ENCODE data around the gene MAP2K6.

Gene MAP2K6

GRCh38 chr17:69499318-69499717 lies 84.8 kb downstream of the MAP2K6 start:
- no peaks in the 10 kb centered on the region for H3K9me3 ChIP-seq (ENCODE audit: control insufficient read depth, low read length)
- H3K4me3 ChIP-seq (ENCODE audit: low read length): no peak overlapping the region
- no peak overlapping the region for H3K9ac ChIP-seq (ENCODE audit: low read length)
- H3K27me3 ChIP-seq (replicated peaks; ENCODE audit: control insufficient read depth, insufficient read depth, low read length): no peaks in the 10 kb centered on the region
- peak; percentile 46 for DNase-seq (ENCODE audit: low read depth)
- H3K36me3 ChIP-seq (ENCODE audit: control insufficient read depth, insufficient read depth, low read length, severe bottlenecking): no peaks in the 10 kb centered on the region
- peaks cover 37% of the 10 kb centered on the region for H3K4me1 ChIP-seq (ENCODE audit: control insufficient read depth, insufficient read depth, low read length)

GRCh38 chr17:69500911-69501429 lies 86.5 kb downstream of the MAP2K6 start:
- Histone ChIP-seq H3K9me3 (ENCODE audit: control insufficient read depth, low read length) (no peaks in the 10 kb centered on the region), H3K9ac (ENCODE audit: low read length) (peak overlapping the region; percentile 85), H3K27me3 (replicated peaks; ENCODE audit: control insufficient read depth, insufficient read depth, low read length) (no peaks in the 10 kb centered on the region), H3K4me1 (ENCODE audit: control insufficient read depth, insufficient read depth, low read length) (peaks cover 37% of the 10 kb centered on the region), H3K4me3 (ENCODE audit: low read length) (peak overlapping the region; percentile 80), H3K36me3 (ENCODE audit: control insufficient read depth, insufficient read depth, low read length, severe bottlenecking) (no peaks in the 10 kb centered on the region)
- no peak for DNase-seq (ENCODE audit: low read depth)

GRCh38 chr17:69501591-69502468 lies 87.3 kb downstream of the MAP2K6 start:
- Histone ChIP-seq H3K4me3 (ENCODE audit: low read length) (peak overlapping the region; percentile 80), H3K27me3 (replicated peaks; ENCODE audit: control insufficient read depth, insufficient read depth, low read length) (no peaks in the 10 kb centered on the region), H3K9ac (ENCODE audit: low read length) (peak overlapping the region; percentile 85), H3K36me3 (ENCODE audit: control insufficient read depth, insufficient read depth, low read length, severe bottlenecking) (peaks cover 4% of the 10 kb centered on the region), H3K9me3 (ENCODE audit: control insufficient read depth, low read length) (no peaks in the 10 kb centered on the region), H3K4me1 (ENCODE audit: control insufficient read depth, insufficient read depth, low read length) (peaks cover 37% of the 10 kb centered on the region)
- DNase-seq (ENCODE audit: low read depth): peak; percentile 95

DNA sequence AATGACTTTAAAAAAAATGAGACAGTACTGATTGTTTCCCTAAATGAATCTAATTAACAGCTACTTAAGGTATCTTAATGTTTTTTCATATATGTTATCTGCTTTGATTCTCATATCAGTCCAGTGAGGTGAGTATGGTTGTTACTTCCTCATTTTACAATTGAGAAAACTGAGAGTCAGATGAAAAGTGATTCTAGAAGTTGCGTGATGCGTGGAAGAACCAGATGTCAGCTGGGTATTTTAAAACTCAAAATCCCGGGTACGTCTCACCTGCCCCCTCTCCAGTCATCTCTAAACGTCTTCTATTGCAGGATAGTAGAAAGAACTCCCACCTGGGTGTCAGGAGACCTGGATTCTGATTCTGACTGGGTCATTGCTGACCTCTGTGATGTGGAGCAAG lies 89.2 kb downstream of the MAP2K6 start:
- H3K27me3 ChIP-seq (replicated peaks; ENCODE audit: control insufficient read depth, insufficient read depth, low read length): no peaks in the 10 kb centered on the region
- peaks cover 4% of the 10 kb centered on the region for H3K36me3 ChIP-seq (ENCODE audit: control insufficient read depth, insufficient read depth, low read length, severe bottlenecking)
- peaks cover 37% of the 10 kb centered on the region for H3K4me1 ChIP-seq (ENCODE audit: control insufficient read depth, insufficient read depth, low read length)
- no peak for DNase-seq (ENCODE audit: low read depth)
- H3K9me3 ChIP-seq (ENCODE audit: control insufficient read depth, low read length): no peaks in the 10 kb centered on the region
- peak overlapping the region; percentile 80 for H3K4me3 ChIP-seq (ENCODE audit: low read length)
- H3K9ac ChIP-seq (ENCODE audit: low read length): no peak overlapping the region

DNA sequence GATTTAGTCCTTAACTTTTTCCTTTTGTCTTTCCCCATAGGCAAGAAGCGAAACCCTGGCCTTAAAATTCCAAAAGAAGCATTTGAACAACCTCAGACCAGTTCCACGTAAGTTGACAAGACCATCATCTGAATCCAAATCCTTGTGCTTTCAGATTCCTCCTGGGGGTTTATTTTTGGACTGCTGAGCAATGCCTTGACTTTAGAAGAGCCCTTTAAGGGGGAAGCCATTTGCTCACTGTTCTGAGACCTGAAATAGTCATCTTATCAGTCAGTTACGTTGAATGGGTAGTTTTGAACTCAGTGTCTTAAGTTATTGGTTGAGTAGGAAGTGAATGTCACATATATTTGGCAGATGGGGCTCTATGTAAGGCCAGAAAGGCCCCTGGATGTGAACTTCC lies 91.2 kb downstream of the MAP2K6 start:
- Histone ChIP-seq H3K27me3 (replicated peaks; ENCODE audit: control insufficient read depth, insufficient read depth, low read length) (no peaks in the 10 kb centered on the region), H3K4me1 (ENCODE audit: control insufficient read depth, insufficient read depth, low read length) (peaks cover 22% of the 10 kb centered on the region), H3K36me3 (ENCODE audit: control insufficient read depth, insufficient read depth, low read length, severe bottlenecking) (peaks cover 4% of the 10 kb centered on the region), H3K9me3 (ENCODE audit: control insufficient read depth, low read length) (no peaks in the 10 kb centered on the region), H3K4me3 (ENCODE audit: low read length) (no peak overlapping the region), H3K9ac (ENCODE audit: low read length) (no peak overlapping the region)
- DNase-seq (ENCODE audit: low read depth): no peak

DNA sequence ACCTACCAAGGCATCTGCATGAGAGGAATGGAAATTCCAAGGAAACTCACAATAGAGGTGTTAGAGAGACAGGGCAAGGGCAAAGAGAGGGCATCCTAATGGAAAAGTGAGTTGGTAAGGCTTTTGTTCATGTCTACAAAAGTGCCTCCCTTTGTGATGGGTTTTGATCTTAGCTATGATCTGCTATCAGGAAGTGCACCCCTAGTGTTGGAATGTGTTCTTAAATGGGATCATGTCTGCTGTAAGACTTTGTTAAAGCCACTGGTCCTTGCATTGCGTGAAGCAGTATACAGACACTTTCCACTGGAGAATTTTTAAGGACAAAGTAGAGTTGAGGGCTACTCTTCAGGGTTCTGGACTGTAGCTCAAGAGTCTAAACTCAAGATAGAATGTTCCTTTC lies 92.0 kb downstream of the MAP2K6 start:
- Histone ChIP-seq H3K4me3 (ENCODE audit: low read length) (no peak overlapping the region), H3K9me3 (ENCODE audit: control insufficient read depth, low read length) (no peaks in the 10 kb centered on the region), H3K36me3 (ENCODE audit: control insufficient read depth, insufficient read depth, low read length, severe bottlenecking) (peaks cover 4% of the 10 kb centered on the region), H3K9ac (ENCODE audit: low read length) (no peak overlapping the region), H3K4me1 (ENCODE audit: control insufficient read depth, insufficient read depth, low read length) (peaks cover 15% of the 10 kb centered on the region), H3K27me3 (replicated peaks; ENCODE audit: control insufficient read depth, insufficient read depth, low read length) (no peaks in the 10 kb centered on the region)
- no peak for DNase-seq (ENCODE audit: low read depth)

GRCh38 chr17:69508814-69509213 lies 94.3 kb downstream of the MAP2K6 start:
- Histone ChIP-seq H3K9me3 (ENCODE audit: control insufficient read depth, low read length) (no peaks in the 10 kb centered on the region), H3K27me3 (replicated peaks; ENCODE audit: control insufficient read depth, insufficient read depth, low read length) (no peaks in the 10 kb centered on the region), H3K4me3 (ENCODE audit: low read length) (no peak overlapping the region), H3K9ac (ENCODE audit: low read length) (no peak overlapping the region), H3K36me3 (ENCODE audit: control insufficient read depth, insufficient read depth, low read length, severe bottlenecking) (peaks cover 4% of the 10 kb centered on the region), H3K4me1 (ENCODE audit: control insufficient read depth, insufficient read depth, low read length) (no peaks in the 10 kb centered on the region)
- DNase-seq (ENCODE audit: low read depth): no peak

DNA sequence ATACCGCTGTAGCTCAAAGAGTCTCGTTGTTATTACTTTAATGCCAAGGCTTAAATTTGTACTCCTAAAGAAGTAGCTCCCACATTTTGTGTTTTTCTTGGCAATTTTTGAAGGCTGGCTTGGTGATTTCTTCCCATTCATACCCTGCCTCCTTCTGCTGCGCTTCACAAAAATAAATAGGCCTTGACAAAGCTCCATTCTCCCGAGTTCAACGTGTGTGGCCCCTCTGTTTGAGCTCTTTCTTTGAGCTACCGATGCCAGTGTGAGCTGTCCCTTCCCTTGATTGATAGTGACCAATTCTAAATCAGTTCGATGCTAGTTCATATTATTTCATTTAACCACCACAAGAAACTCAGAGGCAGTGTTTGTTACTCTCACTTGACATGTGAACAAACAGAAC lies 96.8 kb downstream of the MAP2K6 start:
- Histone ChIP-seq H3K36me3 (ENCODE audit: control insufficient read depth, insufficient read depth, low read length, severe bottlenecking) (peaks cover 4% of the 10 kb centered on the region), H3K9me3 (ENCODE audit: control insufficient read depth, low read length) (no peaks in the 10 kb centered on the region), H3K9ac (ENCODE audit: low read length) (no peak overlapping the region), H3K27me3 (replicated peaks; ENCODE audit: control insufficient read depth, insufficient read depth, low read length) (no peaks in the 10 kb centered on the region), H3K4me3 (ENCODE audit: low read length) (no peak overlapping the region), H3K4me1 (ENCODE audit: control insufficient read depth, insufficient read depth, low read length) (no peaks in the 10 kb centered on the region)
- DNase-seq (ENCODE audit: low read depth): no peak

DNA sequence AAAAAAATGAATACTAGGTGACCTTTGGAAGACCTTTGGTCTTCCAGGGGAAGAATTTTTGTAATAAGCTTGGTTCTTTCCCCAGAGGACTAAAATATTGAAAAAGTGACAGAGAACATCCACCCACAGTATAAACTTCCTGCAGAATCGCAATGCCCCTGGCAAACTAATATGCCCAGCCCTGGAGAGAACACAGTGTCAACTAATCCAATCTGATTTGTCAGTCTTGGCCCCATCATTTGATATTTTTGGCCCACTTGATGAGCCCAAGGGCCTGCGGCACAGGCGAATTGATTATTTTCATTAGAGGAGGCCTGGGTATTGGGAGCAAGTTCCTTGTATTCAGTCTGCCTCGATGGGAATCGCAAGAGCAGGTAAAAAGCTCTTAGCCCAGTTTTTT lies 98.4 kb downstream of the MAP2K6 start:
- no peaks in the 10 kb centered on the region for H3K4me1 ChIP-seq (ENCODE audit: control insufficient read depth, insufficient read depth, low read length)
- H3K27me3 ChIP-seq (replicated peaks; ENCODE audit: control insufficient read depth, insufficient read depth, low read length): no peaks in the 10 kb centered on the region
- peaks cover 7% of the 10 kb centered on the region for H3K36me3 ChIP-seq (ENCODE audit: control insufficient read depth, insufficient read depth, low read length, severe bottlenecking)
- no peak for DNase-seq (ENCODE audit: low read depth)
- H3K9ac ChIP-seq (ENCODE audit: low read length): no peak overlapping the region
- no peak overlapping the region for H3K4me3 ChIP-seq (ENCODE audit: low read length)
- H3K9me3 ChIP-seq (ENCODE audit: control insufficient read depth, low read length): no peaks in the 10 kb centered on the region

DNA sequence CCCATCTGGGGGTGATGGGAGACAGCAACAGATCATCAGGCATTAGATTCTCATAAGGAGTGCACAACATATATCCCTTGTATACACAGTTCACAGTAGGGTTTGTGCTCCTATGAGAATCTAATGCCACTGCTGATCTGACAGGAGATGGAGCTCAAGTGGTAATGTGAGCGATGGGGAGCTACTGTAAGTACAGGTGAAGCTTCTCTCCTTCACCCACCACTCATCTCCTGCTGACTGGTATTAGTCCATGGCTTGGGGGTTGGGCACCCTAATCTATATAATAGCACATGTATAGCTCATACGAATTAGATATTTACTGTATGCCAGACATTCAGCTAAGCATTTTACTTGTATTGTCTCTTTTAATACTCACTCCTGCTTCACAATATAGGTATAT lies 101.7 kb downstream of the MAP2K6 start:
- no peak overlapping the region for H3K4me3 ChIP-seq (ENCODE audit: low read length)
- H3K9ac ChIP-seq (ENCODE audit: low read length): no peak overlapping the region
- H3K36me3 ChIP-seq (ENCODE audit: control insufficient read depth, insufficient read depth, low read length, severe bottlenecking): peaks cover 33% of the 10 kb centered on the region
- no peaks in the 10 kb centered on the region for H3K9me3 ChIP-seq (ENCODE audit: control insufficient read depth, low read length)
- no peak for DNase-seq (ENCODE audit: low read depth)
- H3K27me3 ChIP-seq (replicated peaks; ENCODE audit: control insufficient read depth, insufficient read depth, low read length): no peaks in the 10 kb centered on the region
- no peaks in the 10 kb centered on the region for H3K4me1 ChIP-seq (ENCODE audit: control insufficient read depth, insufficient read depth, low read length)

GRCh38 chr17:69516911-69517310 lies 102.4 kb downstream of the MAP2K6 start:
- peaks cover 34% of the 10 kb centered on the region for H3K36me3 ChIP-seq (ENCODE audit: control insufficient read depth, insufficient read depth, low read length, severe bottlenecking)
- DNase-seq (ENCODE audit: low read depth): peak; percentile 50
- H3K9ac ChIP-seq (ENCODE audit: low read length): no peak overlapping the region
- no peaks in the 10 kb centered on the region for H3K4me1 ChIP-seq (ENCODE audit: control insufficient read depth, insufficient read depth, low read length)
- H3K9me3 ChIP-seq (ENCODE audit: control insufficient read depth, low read length): no peaks in the 10 kb centered on the region
- no peaks in the 10 kb centered on the region for H3K27me3 ChIP-seq (replicated peaks; ENCODE audit: control insufficient read depth, insufficient read depth, low read length)
- no peak overlapping the region for H3K4me3 ChIP-seq (ENCODE audit: low read length)
